Heart left ventricle (tissue), 13 donors: Measurements from ENCODE around the gene DNAJC28.

Source experiments
- CTCF ChIP-seq, 12 donors: fragments of 200-600 bp; sonication (generic) in 4 of 12; IDR thresholded peaks; one replicate each; pipeline versions ENCODE4 v1.5.0 to v1.8.0; 2018 to 2022; ENCODE audit warnings: antibody characterized with exemption in 12 of 12, mild to moderate bottlenecking in 5 of 12
- POLR2A ChIP-seq, 2 donors: fragments of 450-650 bp; IDR thresholded peaks; one replicate each; pipeline ENCODE4 v1.6.1; 2017; ENCODE audit warnings: antibody characterized with exemption in 2 of 2, mild to moderate bottlenecking in 2 of 2, moderate library complexity in 2 of 2
- donor health status: ischemic (EF 13 %, LVEDD 7.1; RV severe dilation, severe dysfunction).
- donor health status: DM: no; HTN: yes; CAD: no.
- donor health status: DM: no; HTN: no; CAD: no.
- donor health status: ischemic (EF 25% LVEDD 6.9; RV normal size, moderate dysfunction).
- donor health status: ischemic (EF 25% LVEDD 5.7; RV mildly dilated, moderate dysfunction).
- donor health status: ischemic (EF 35%, LVEDD 5.7; RV mildly dilated, moderate dysfunction).
- donor health status: nonischemic (EF 11% LVEDD 7.7; RV severe dilation, severe dysfunction).
- donor health status: DM: yes; HTN: yes; CAD: no.
- donor health status: PGD.
- donor health status: ischemic (EF 29% LVEDD 5.4; RV normal size, mild dysfunction).
- donor health status: nonischemic (EF 23%, LVEDD 6.1; RV moderate dilation, normal function).

GRCh38 chr21:33493756-33494155 is 2.2 kb upstream of the DNAJC28 start:
- no peak for TF ChIP-seq CTCF (IDR thresholded peaks at IDR 0.05)
- TF ChIP-seq POLR2A (IDR thresholded peaks at IDR 0.05) = no peak
